EH (cell line): Measurements from ENCODE around the gene EHD2.
"Not testable (repeated sequence)": the region's sequence is repeated elsewhere in the genome, so short reads cannot be mapped to it uniquely, and the experiment has no call there.

Experiments used
- DNase-seq: peaks from one replicate; pipeline ENCODE4 v3.0.0-alpha.2; 2015; ENCODE audit warnings: low read depth

Gene EHD2

GRCh38 chr19:47771291-47771690 lies 58.1 kb downstream of the EHD2 start:
- DNase-seq = not testable (repeated sequence)

GRCh38 chr19:47776568-47776967 lies 63.3 kb downstream of the EHD2 start:
- no peak for DNase-seq

- DNase-seq = not testable (repeated sequence)
Measured at GRCh38 chr19:47777245-47778048, 64.2 kb downstream of the EHD2 start.

GRCh38 chr19:47778049-47778953 lies 65.1 kb downstream of the EHD2 start, which contains the start of gene SELENOW:
TSS of gene SELENOW (plus strand) at chr19:47778703. CDS start at chr19:47778786, 83 bp downstream.
- DNase-seq = peak; percentile 64

- peak; percentile 26 for DNase-seq
Measured at GRCh38 chr19:47778954-47779351, 65.7 kb downstream of the EHD2 start.

GRCh38 chr19:47779524-47780214 lies 66.4 kb downstream of the EHD2 start:
- DNase-seq = peak; percentile 53

GRCh38 chr19:47780215-47780551 lies 67.0 kb downstream of the EHD2 start:
- no peak for DNase-seq

- DNase-seq = no peak
Measured at GRCh38 chr19:47781590-47782262, 68.5 kb downstream of the EHD2 start.

- DNase-seq = no peak
Measured at GRCh38 chr19:47786566-47786965, 73.3 kb downstream of the EHD2 start.

GRCh38 chr19:47787307-47787706 lies 74.1 kb downstream of the EHD2 start:
- not testable (repeated sequence) for DNase-seq

GRCh38 chr19:47789811-47790210 lies 76.6 kb downstream of the EHD2 start:
- not testable (repeated sequence) for DNase-seq

- DNase-seq = peak; percentile 68
Measured at GRCh38 chr19:47790398-47790814, 77.2 kb downstream of the EHD2 start.

- DNase-seq = no peak
Measured at GRCh38 chr19:47792616-47793015, 79.4 kb downstream of the EHD2 start.
